Activated naive CD8-positive, alpha-beta T cell (primary cell): ENCODE data around the gene FOXF2.
"Not testable (repeated sequence)": the region's sequence is repeated elsewhere in the genome, so short reads cannot be mapped to it uniquely, and the experiment has no call there.

Experiments
- H3K27ac Mint-ChIP-seq: one replicate; pipeline ENCODE4 v1.8.0; 2021; ENCODE audit warnings: mixed read lengths
- H3K27me3 Mint-ChIP-seq: one replicate; pipeline ENCODE4 v1.8.0; 2021; ENCODE audit warnings: mixed read lengths
- H3K36me3 Mint-ChIP-seq: one replicate; pipeline ENCODE4 v1.8.0; 2021; ENCODE audit warnings: mixed read lengths
- H3K4me1 Mint-ChIP-seq: one replicate; pipeline ENCODE4 v1.8.0; 2021; ENCODE audit warnings: low read depth, mixed read lengths
- H3K4me3 Mint-ChIP-seq: one replicate; pipeline ENCODE4 v1.8.0; 2021; ENCODE audit warnings: mild to moderate bottlenecking, mixed read lengths
- H3K9me3 Mint-ChIP-seq: one replicate; pipeline ENCODE4 v1.8.0; 2021; ENCODE audit warnings: low read depth, mixed read lengths

FOXF2 gene

DNA sequence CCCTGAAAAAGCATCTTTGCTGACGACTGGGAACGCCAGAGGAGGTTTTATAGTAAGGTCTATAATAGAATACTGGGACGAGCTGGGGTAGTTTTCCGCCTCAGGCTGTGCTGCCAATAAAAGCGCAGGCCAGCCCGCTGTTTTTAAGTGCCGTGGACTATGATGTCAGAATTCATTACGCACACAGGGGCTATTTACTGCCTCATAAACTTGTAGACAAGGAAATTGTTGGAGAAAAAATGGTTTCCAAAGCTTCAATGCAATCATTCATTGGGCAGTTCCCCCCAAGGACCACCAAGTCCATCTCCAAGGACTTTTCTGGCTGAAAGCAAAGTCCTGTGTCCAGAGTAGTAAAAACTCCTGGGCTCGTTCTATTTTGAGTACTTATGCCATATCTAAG, 20.4 kb upstream of the FOXF2 start:
- Mint-ChIP-seq H3K27me3 (peaks cover 32% of the 10 kb centered on the region), H3K36me3 (no peaks in the 10 kb centered on the region), H3K27ac (no peak overlapping the region)

DNA sequence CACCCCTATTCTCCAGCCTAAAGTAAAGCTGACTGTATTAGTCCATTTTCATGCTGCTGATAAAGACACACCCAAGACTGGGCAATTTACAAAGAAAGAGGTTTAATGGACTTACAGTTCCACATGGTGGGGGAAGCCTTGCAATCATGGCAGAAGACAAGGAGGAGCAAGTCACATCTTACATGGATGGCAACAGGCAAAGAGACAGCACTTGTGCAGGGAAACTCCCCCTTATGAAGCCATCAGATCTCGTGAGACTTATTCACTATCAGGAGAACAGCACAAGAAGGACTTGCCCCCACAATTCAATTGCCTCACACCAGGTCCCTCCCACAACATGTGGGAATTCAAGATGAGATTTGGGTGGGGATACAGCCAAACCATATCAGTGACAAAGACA, 19.7 kb upstream of the FOXF2 start:
- H3K4me3 Mint-ChIP-seq, H3K27ac Mint-ChIP-seq, H3K4me1 Mint-ChIP-seq, H3K9me3 Mint-ChIP-seq, H3K36me3 Mint-ChIP-seq: not testable (repeated sequence)
- peaks cover 36% of the 10 kb centered on the region for H3K27me3 Mint-ChIP-seq

More for the DNA sequence above, 20.4 kb upstream of the FOXF2 start:
- H3K4me3 Mint-ChIP-seq, result no peak overlapping the region
- peaks cover 8% of the 10 kb centered on the region for H3K9me3 Mint-ChIP-seq
- H3K4me1 Mint-ChIP-seq, result no peaks in the 10 kb centered on the region

- Mint-ChIP-seq H3K4me1 (no peaks in the 10 kb centered on the region), H3K36me3 (no peaks in the 10 kb centered on the region), H3K27me3 (peaks cover 50% of the 10 kb centered on the region), H3K9me3 (peaks cover 8% of the 10 kb centered on the region), H3K27ac (no peak overlapping the region), H3K4me3 (no peak overlapping the region)
These were observed 17.4 kb upstream of the FOXF2 start for GRCh38 chr6:1371933-1372332.

GRCh38 chr6:1372690-1373089, 16.7 kb upstream of the FOXF2 start:
- Mint-ChIP-seq H3K27me3 (peaks cover 53% of the 10 kb centered on the region), H3K4me1 (peaks cover 3% of the 10 kb centered on the region), H3K36me3 (peaks cover 2% of the 10 kb centered on the region), H3K4me3 (no peak overlapping the region), H3K27ac (no peak overlapping the region), H3K9me3 (peaks cover 8% of the 10 kb centered on the region)

GRCh38 chr6:1376653-1377052, 12.7 kb upstream of the FOXF2 start:
- Mint-ChIP-seq H3K27ac (no peak overlapping the region), H3K4me1 (peaks cover 29% of the 10 kb centered on the region), H3K4me3 (no peak overlapping the region), H3K27me3 (peaks cover 59% of the 10 kb centered on the region), H3K9me3 (no peaks in the 10 kb centered on the region), H3K36me3 (peaks cover 2% of the 10 kb centered on the region)

GRCh38 chr6:1377526-1377925, 11.8 kb upstream of the FOXF2 start:
- H3K27me3 Mint-ChIP-seq, result peaks cover 56% of the 10 kb centered on the region
- peaks cover 2% of the 10 kb centered on the region for H3K36me3 Mint-ChIP-seq
- H3K9me3 Mint-ChIP-seq, result no peaks in the 10 kb centered on the region
- H3K27ac Mint-ChIP-seq, result no peak overlapping the region
- H3K4me3 Mint-ChIP-seq, result peak overlapping the region; percentile 27
- H3K4me1 Mint-ChIP-seq, result peaks cover 31% of the 10 kb centered on the region

DNA sequence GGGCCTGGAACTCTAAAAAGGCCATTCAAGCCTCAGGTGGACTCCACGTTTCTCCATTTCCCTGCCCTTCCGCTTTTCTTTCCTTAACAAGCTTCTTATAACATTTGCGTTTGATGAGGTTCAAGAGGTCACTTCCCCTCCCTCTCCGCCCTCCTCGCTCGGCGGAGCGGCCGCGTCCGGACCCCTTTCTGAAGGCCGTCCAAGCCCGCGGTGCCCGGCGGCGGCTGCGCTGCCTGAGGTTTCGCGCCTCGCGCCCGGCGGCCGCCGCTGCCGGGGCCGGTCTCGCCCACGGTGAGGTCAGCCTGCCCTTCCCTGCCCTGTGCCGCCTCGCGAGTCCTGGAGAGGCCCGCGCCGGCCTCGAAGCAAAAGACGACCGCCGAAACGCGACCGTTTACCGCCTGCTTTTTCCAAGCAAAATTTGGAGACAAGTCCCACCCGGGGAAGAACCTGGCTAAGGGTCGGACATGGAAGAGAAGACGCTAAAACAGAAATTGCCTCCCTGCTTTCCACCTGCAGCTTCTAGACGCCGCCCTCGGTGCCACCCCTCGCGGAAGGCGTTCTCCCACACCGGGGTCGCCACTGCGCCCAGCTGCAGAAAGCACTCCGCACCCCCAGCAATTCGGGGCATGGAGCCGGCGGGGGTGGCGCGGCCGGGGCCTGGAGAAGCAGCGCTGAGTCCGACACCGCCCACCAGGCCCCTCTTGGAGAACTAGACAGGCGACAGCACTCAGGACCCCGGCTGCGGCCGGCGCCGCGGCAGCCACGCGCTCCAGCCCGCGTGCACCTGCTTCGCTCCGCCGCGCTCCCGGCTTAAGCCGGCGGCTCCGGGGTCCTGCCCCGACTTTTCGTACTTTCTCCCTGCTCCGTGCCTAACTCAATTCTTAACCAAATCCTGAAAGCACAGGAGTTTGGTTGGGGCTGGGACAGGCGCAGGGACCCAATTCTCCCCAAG, 11.0 kb upstream of the FOXF2 start:
- Mint-ChIP-seq H3K27ac (no peak overlapping the region), H3K4me3 (peak overlapping the region; percentile 57), H3K4me1 (peaks cover 31% of the 10 kb centered on the region), H3K36me3 (peaks cover 2% of the 10 kb centered on the region), H3K27me3 (peaks cover 48% of the 10 kb centered on the region), H3K9me3 (no peaks in the 10 kb centered on the region)

- peaks cover 31% of the 10 kb centered on the region for H3K4me1 Mint-ChIP-seq
- peaks cover 2% of the 10 kb centered on the region for H3K36me3 Mint-ChIP-seq
- no peaks in the 10 kb centered on the region for H3K9me3 Mint-ChIP-seq
- H3K4me3 Mint-ChIP-seq, result peak overlapping the region; percentile 57
- peaks cover 46% of the 10 kb centered on the region for H3K27me3 Mint-ChIP-seq
- no peak overlapping the region for H3K27ac Mint-ChIP-seq
These were observed 10.2 kb upstream of the FOXF2 start for GRCh38 chr6:1379017-1379787.

GRCh38 chr6:1379788-1380147, 9.6 kb upstream of the FOXF2 start:
- Mint-ChIP-seq H3K36me3 (peaks cover 2% of the 10 kb centered on the region), H3K9me3 (no peaks in the 10 kb centered on the region), H3K27me3 (peaks cover 41% of the 10 kb centered on the region), H3K27ac (no peak overlapping the region), H3K4me1 (peaks cover 31% of the 10 kb centered on the region), H3K4me3 (peak overlapping the region; percentile 21)

DNA sequence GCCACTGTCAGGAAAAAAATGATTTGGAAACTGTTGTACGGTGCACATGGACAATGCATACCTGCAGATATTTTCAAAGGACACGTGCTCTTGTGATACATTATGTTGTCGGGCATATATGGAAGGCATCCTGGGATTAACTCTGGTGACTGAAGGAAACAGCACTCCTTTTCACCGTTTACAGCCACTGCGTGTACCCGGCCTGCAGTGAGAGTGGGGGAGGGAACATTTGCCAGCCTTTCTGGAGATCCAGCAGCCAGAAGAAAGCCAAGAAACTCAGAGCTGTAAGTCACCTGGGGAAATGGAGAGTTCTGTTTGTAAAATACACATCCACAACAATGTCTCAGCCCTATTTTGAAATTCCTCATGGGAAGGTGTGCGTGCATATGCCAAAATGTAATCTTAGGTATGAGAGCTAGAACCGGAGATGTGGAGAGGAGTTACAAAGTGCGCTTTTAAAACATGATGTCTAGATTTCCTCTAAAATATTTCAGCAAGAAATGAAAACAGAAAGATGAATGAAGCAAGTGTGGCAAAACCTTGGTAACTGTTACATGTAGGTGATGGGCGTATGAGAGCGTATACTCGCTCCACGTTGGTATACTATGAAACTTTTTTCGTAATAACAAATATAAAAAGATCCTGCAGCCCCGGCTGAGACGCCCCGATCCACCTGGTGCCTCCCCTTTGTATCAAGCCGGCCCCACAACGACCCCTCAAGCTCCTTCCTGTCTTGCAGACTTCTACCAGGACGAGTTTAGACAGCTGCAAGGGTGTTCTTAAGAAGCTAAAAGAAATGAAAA, 8.6 kb upstream of the FOXF2 start:
- peak overlapping the region; percentile 47 for H3K27ac Mint-ChIP-seq
- peaks cover 2% of the 10 kb centered on the region for H3K36me3 Mint-ChIP-seq
- no peaks in the 10 kb centered on the region for H3K9me3 Mint-ChIP-seq
- peak overlapping the region; percentile 72 for H3K4me3 Mint-ChIP-seq
- H3K27me3 Mint-ChIP-seq, result peaks cover 43% of the 10 kb centered on the region
- peaks cover 37% of the 10 kb centered on the region for H3K4me1 Mint-ChIP-seq

DNA sequence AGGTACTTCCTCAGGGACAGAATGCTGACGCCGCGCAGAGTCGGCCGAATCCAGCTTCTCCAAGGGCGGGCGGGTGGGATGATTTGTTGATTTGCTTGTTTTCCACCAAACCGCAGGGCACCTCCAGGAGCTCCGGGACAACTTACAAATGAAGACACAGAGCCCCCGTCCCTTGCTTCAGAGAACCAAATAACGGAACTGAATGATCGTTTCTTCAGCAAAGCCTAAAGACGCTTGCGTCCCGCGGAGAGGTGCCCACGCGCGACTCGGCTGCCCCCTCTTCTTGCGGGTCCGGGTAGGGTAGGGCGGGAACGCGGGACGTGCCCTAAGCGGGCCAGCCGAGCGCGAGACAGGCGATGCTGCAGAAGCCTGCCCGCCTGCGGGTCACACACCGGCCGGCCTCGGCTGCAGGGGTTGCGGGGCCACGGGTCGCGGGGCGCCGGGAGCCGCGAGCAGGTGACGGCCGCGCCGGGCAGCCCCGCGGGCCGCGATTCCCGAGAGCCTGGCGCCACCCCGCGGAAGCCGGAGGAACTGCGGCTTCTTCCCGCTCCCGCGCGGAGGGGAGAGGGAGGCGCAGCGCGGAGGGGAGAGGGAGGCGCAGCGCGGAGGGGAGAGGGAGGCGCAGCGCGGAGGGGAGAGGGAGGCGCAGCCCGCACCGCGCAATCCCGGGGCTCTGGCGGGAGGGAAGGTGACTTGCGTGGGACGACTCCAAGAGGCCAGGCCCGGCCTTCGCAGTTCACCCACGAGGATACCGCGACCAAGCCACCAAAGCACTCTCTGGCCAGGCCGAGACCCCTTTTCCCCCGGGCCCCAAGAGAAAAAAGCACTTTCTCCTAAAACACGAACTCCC, 7.7 kb upstream of the FOXF2 start:
- Mint-ChIP-seq H3K4me3 (peak overlapping the region; percentile 72), H3K27me3 (peaks cover 43% of the 10 kb centered on the region), H3K36me3 (peaks cover 2% of the 10 kb centered on the region), H3K4me1 (peaks cover 37% of the 10 kb centered on the region), H3K9me3 (no peaks in the 10 kb centered on the region), H3K27ac (no peak overlapping the region)

- Mint-ChIP-seq H3K27ac (no peak overlapping the region), H3K27me3 (peaks cover 42% of the 10 kb centered on the region), H3K36me3 (peaks cover 2% of the 10 kb centered on the region), H3K9me3 (no peaks in the 10 kb centered on the region), H3K4me1 (peaks cover 37% of the 10 kb centered on the region), H3K4me3 (peak overlapping the region; percentile 59)
These were observed 7.0 kb upstream of the FOXF2 start for GRCh38 chr6:1382331-1382882.

DNA sequence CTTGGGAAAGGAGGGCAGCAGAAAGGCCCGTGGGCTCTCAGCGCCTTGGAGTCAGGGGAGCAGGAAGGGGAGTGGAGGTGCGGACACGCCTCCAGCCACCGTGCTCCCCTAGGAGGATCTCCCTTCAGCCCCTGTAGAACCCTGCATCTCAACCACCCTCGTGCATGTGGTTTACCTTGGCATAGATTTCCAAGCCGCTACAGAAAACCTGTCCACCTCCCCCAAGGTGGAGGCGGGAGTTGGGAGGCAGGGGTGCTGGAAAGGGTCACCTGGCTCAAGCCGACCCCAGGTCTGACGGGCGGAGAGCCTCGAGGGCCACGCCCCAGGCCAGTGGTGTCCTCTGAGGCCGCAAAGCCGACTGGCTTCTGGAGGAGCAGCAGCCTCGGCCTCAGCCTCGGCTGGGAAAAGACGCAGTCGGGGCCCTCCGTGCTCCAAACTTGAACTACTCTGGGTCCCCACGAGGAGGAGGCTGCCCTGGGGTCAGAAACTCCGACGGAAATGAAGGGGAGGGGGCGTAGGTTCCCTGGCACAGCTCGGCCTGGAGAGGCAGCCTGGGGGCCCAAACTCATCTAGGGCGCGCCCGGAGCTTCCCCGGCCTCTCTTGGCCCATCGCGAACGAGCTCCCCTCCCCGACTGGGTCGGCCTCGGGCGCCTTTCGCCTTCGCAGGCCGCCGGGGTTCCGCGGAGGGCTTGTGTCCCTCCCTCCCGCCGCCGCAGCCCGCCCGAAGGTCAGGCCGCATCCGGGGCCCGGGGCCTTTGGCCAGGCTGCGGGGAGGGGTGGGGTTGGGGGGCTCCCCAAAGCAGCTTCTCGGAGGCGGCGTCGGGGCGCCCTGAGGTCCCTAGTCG, 6.3 kb upstream of the FOXF2 start:
- peaks cover 40% of the 10 kb centered on the region for H3K27me3 Mint-ChIP-seq
- peaks cover 33% of the 10 kb centered on the region for H3K4me1 Mint-ChIP-seq
- no peak overlapping the region for H3K27ac Mint-ChIP-seq
- no peak overlapping the region for H3K4me3 Mint-ChIP-seq
- no peaks in the 10 kb centered on the region for H3K9me3 Mint-ChIP-seq
- H3K36me3 Mint-ChIP-seq, result no peaks in the 10 kb centered on the region
